HepG2 (cell line): ENCODE measurements around the gene SLC4A11. TPM values are rescaled to one million over a fixed set of nuclear protein-coding genes. Genes with fewer than 3 reads are reported as not detected.
A peak's percentile ranks its signal among the peaks of the same experiment; 100 is the strongest.

Experiments
- CENPBD1 ChIP-seq: sonication (generic); formaldehyde crosslinking; IDR thresholded peaks from 2 replicates; pipeline ENCODE4 v1.8.0; 2022; ENCODE audit warnings: missing genetic modification reagents, low read depth, mild to moderate bottlenecking, borderline replicate concordance
- DRAP1 ChIP-seq: IDR thresholded peaks from 2 replicates; pipeline ENCODE4 v1.6.1; 2016; ENCODE audit warnings: missing genetic modification reagents, missing compliant biosample characterization
- FOXO1 ChIP-seq: sonication (generic); formaldehyde crosslinking; IDR thresholded peaks from 2 replicates; pipeline ENCODE4 v1.4.0; 2020; ENCODE audit warnings: missing genetic modification reagents
- GFI1 ChIP-seq: sonication (generic); formaldehyde crosslinking; IDR thresholded peaks from 2 replicates; pipeline ENCODE4 v1.5.0; 2020; ENCODE audit warnings: missing genetic modification reagents, mild to moderate bottlenecking, borderline replicate concordance
- HMGA1 ChIP-seq: sonication (generic); formaldehyde crosslinking; conservative IDR thresholded peaks from 2 replicates; pipeline ENCODE4 v1.4.0; 2020; ENCODE audit warnings: missing genetic modification reagents
- HOXA5 ChIP-seq: sonication (generic); formaldehyde crosslinking; IDR thresholded peaks from 2 replicates; pipeline ENCODE4 v1.4.0; 2020; ENCODE audit warnings: missing genetic modification reagents
- MYNN ChIP-seq: sonication (generic); formaldehyde crosslinking; IDR thresholded peaks from 2 replicates; pipeline ENCODE4 v1.4.0; 2020; ENCODE audit warnings: mild to moderate bottlenecking, low read depth, missing genetic modification reagents
- RXRB ChIP-seq: IDR thresholded peaks from 2 replicates; pipeline ENCODE4 v1.6.1; 2016; ENCODE audit warnings: borderline replicate concordance, missing genetic modification reagents, missing compliant biosample characterization
- SP4 ChIP-seq: sonication (generic); formaldehyde crosslinking; IDR thresholded peaks from 2 replicates; pipeline ENCODE4 v1.8.1; 2023; ENCODE audit warnings: mild to moderate bottlenecking, missing genetic modification reagents
- ZBTB40 ChIP-seq, 2 experiments: fragments of 450-650 bp in 1 of 2; sonication (generic) in 1 of 2; formaldehyde crosslinking in 1 of 2; IDR thresholded peaks; 2 replicates each; pipeline versions ENCODE4 v1.6.1 to v1.8.0; 2016 to 2022; ENCODE audit warnings: antibody characterized with exemption in 1 of 2, mild to moderate bottlenecking in 1 of 2, missing genetic modification reagents in 1 of 2
- ZNF281 ChIP-seq: sonication (generic); formaldehyde crosslinking; IDR thresholded peaks from 2 replicates; pipeline ENCODE4 v1.4.0; 2020; ENCODE audit warnings: missing genetic modification reagents, borderline replicate concordance
- ZNF296 ChIP-seq: sonication (generic); formaldehyde crosslinking; conservative IDR thresholded peaks from 2 replicates; pipeline ENCODE4 v1.5.0; 2020; ENCODE audit warnings: mild to moderate bottlenecking, missing genetic modification reagents
- ZNF563 ChIP-seq: sonication (generic); formaldehyde crosslinking; IDR thresholded peaks from 2 replicates; pipeline ENCODE4 v1.8.0; 2022; ENCODE audit warnings: mild to moderate bottlenecking, moderate library complexity, missing genetic modification reagents
- ZNF580 ChIP-seq: IDR thresholded peaks from 2 replicates; pipeline ENCODE4 v1.6.1; 2016; ENCODE audit warnings: low read depth, borderline replicate concordance
- ZNF607 ChIP-seq: sonication (generic); formaldehyde crosslinking; IDR thresholded peaks from 2 replicates; pipeline ENCODE4 v1.5.1; 2020; ENCODE audit warnings: missing genetic modification reagents, mild to moderate bottlenecking, borderline replicate concordance
- ZNF670 ChIP-seq: sonication (generic); formaldehyde crosslinking; IDR thresholded peaks from 2 replicates; pipeline ENCODE4 v1.8.0; 2022; ENCODE audit warnings: mild to moderate bottlenecking, missing genetic modification reagents, borderline replicate concordance
- ZSCAN29 ChIP-seq: sonication (generic); formaldehyde crosslinking; conservative IDR thresholded peaks from 2 replicates; pipeline ENCODE4 v1.4.0; 2020; ENCODE audit warnings: mild to moderate bottlenecking, missing genetic modification reagents
- polyA plus RNA-seq, 8 experiments: library from polyadenylated mRNA; depleted of rRNA in 3 of 8; stranded (reverse) in 7 of 8; unstranded in 1 of 8; fragments of >200 nt; fragmentation: Illumina TruSeq in 4 of 8; extraction: Trizol in 4 of 8; gene quantifications; 2 replicates each; pipeline versions ENCODE4 v1.2.1 to v1.2.3, GENCODE V29; 2011 to 2016; ENCODE audit warnings: low read depth in 4 of 8, missing spikeins in 1 of 8, mixed read lengths in 1 of 8; ENCODE audit not compliant: insufficient read depth in 1 of 8
- total RNA-seq, 5 experiments: library from RNA; depleted of rRNA; stranded (reverse); fragments of >200 nt; fragmentation: Illumina TruSeq; extraction: Trizol; gene quantifications; 2 replicates each; pipeline ENCODE4 v1.2.3, GENCODE V29; 2016; ENCODE audit warnings: low read depth in 1 of 5

The SLC4A11 gene
- total and polyA plus RNA-seq, 2 of the 13 experiments (the other 11 are each of a cell fraction or from before 2014, with no cell fraction given): 3.9 to 27.0 TPM

- TF ChIP-seq ZBTB40 (IDR thresholded peaks at IDR 0.05): no peak
- TF ChIP-seq ZBTB40 (CRISPR knock-in tag; IDR thresholded peaks at IDR 0.05): no peak
- no peak for TF ChIP-seq ZNF563 (CRISPR knock-in tag)
- peak; percentile 64; the same call in 1 of the 2 replicates for TF ChIP-seq ZNF281 (CRISPR knock-in tag)
- TF ChIP-seq ZNF670 (CRISPR knock-in tag): no peak
- TF ChIP-seq ZSCAN29 (CRISPR knock-in tag): no peak
- 0 out of 2 replicates have a peak, but pooled peaks have one; percentile 57 for TF ChIP-seq ZNF580 (CRISPR knock-in tag)
- no peak for TF ChIP-seq GFI1 (CRISPR knock-in tag)
- TF ChIP-seq DRAP1: peak; percentile 42; the same call in 1 of the 2 replicates
- TF ChIP-seq HOXA5: no peak
- no peak for TF ChIP-seq CENPBD1 (CRISPR knock-in tag)
- TF ChIP-seq HMGA1 (CRISPR knock-in tag): no peak
- 0 out of 2 replicates have a peak, but pooled peaks have one; percentile 68 for TF ChIP-seq MYNN (CRISPR knock-in tag)
- TF ChIP-seq FOXO1 (CRISPR knock-in tag): peak; percentile 56; the same call in 1 of the 2 replicates
- TF ChIP-seq ZNF607 (CRISPR knock-in tag): no peak
- TF ChIP-seq ZNF296 (CRISPR knock-in tag): no peak
- peak; percentile 56; the same call in 1 of the 2 replicates for TF ChIP-seq SP4 (CRISPR knock-in tag)
- peak; percentile 89 for TF ChIP-seq RXRB (CRISPR knock-in tag)
These were observed 11.1 kb upstream of the SLC4A11 start (continued) for GRCh38 chr20:3250091-3250504.
